Measurements from ENCODE around the gene TNFRSF12A.
A peak's percentile ranks its signal among the peaks of the same experiment; 100 is the strongest.

The TNFRSF12A gene

DNA sequence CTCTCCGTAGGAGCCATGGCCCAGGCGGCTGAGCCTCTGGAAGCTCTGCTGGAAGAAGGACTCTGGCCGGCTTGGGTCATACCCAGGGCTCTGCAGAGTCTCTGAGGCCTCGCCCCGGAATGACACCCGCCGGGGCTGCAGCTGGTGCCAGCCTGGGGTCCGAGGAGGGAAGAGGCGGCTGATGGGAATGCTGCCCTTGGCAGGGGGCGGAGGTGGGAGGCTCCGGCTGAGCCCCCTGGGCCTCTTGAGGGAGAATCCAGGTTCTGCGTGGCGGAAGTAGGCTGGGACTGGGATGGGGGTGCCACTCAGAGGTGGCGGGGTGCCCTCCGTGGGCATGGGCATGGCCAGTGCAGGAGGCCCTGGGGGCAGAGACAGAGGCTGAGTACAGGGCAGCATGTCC is 43.5 kb upstream of the TNFRSF12A start:
- peaks cover 30% of the 10 kb centered on the region for H3K79me2 ChIP-seq (ENCODE audit: insufficient read depth, low read length)
- H2AFZ ChIP-seq (ENCODE audit: low read length): no peak overlapping the region
- no peaks in the 10 kb centered on the region for H3K27me3 ChIP-seq (ENCODE audit: insufficient read depth, low read length, poor library complexity, severe bottlenecking)
- H3K9ac ChIP-seq (ENCODE audit: low read depth, low read length, poor library complexity, severe bottlenecking): no peak overlapping the region
- H3K4me3 ChIP-seq (ENCODE audit: low read length, poor library complexity, severe bottlenecking): no peak overlapping the region
- H3K4me2 ChIP-seq (ENCODE audit: low read depth, low read length, poor library complexity, severe bottlenecking): no peak overlapping the region
- H4K20me1 ChIP-seq (ENCODE audit: insufficient read depth, low read length, poor library complexity, severe bottlenecking): no peaks in the 10 kb centered on the region
- no peaks in the 10 kb centered on the region for H3K9me3 ChIP-seq (ENCODE audit: insufficient read depth, low read depth, low read length)
- H3K9me2 ChIP-seq (replicated peaks; ENCODE audit: low read depth, low read length): no peaks in the 10 kb centered on the region
- H3F3A ChIP-seq (ENCODE audit: low read depth): no peaks in the 10 kb centered on the region
- H3K4me1 ChIP-seq (ENCODE audit: insufficient read depth, low read length, poor library complexity, severe bottlenecking): no peaks in the 10 kb centered on the region
- no peaks in the 10 kb centered on the region for H3K36me3 ChIP-seq (ENCODE audit: insufficient read depth, low read length)
- TF ChIP-seq, protein P1, sequence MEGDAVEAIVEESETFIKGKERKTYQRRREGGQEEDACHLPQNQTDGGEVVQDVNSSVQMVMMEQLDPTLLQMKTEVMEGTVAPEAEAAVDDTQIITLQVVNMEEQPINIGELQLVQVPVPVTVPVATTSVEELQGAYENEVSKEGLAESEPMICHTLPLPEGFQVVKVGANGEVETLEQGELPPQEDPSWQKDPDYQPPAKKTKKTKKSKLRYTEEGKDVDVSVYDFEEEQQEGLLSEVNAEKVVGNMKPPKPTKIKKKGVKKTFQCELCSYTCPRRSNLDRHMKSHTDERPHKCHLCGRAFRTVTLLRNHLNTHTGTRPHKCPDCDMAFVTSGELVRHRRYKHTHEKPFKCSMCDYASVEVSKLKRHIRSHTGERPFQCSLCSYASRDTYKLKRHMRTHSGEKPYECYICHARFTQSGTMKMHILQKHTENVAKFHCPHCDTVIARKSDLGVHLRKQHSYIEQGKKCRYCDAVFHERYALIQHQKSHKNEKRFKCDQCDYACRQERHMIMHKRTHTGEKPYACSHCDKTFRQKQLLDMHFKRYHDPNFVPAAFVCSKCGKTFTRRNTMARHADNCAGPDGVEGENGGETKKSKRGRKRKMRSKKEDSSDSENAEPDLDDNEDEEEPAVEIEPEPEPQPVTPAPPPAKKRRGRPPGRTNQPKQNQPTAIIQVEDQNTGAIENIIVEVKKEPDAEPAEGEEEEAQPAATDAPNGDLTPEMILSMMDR (conservative IDR thresholded peaks at IDR 0.05; ENCODE audit: low read length): no peak
- no peak for TF ChIP-seq EZH2phosphoT487 (IDR thresholded peaks at IDR 0.05; ENCODE audit: borderline replicate concordance)

DNA sequence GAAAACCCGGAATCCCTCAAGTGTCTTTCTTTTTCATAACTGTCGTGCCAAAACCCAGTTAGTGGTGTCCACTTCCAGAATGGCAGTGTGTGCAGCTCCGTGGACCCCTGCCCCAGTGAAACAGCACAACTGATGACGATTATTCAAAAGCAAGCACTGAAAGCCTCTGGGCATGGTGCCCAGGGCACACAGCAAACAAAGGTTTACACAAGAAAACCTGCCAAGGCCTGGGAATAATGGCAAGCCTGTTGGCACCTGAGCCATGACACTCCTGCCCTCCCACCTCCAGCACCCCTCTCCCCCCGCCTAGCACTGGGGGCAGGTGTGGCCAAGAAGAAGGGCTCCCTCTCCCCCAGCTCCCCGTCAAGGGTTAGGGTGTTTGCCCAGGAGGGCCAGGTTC is 42.7 kb upstream of the TNFRSF12A start:
- H3K4me1 ChIP-seq (ENCODE audit: insufficient read depth, low read length, poor library complexity, severe bottlenecking): no peaks in the 10 kb centered on the region
- H3K36me3 ChIP-seq (ENCODE audit: insufficient read depth, low read length): no peaks in the 10 kb centered on the region

DNA sequence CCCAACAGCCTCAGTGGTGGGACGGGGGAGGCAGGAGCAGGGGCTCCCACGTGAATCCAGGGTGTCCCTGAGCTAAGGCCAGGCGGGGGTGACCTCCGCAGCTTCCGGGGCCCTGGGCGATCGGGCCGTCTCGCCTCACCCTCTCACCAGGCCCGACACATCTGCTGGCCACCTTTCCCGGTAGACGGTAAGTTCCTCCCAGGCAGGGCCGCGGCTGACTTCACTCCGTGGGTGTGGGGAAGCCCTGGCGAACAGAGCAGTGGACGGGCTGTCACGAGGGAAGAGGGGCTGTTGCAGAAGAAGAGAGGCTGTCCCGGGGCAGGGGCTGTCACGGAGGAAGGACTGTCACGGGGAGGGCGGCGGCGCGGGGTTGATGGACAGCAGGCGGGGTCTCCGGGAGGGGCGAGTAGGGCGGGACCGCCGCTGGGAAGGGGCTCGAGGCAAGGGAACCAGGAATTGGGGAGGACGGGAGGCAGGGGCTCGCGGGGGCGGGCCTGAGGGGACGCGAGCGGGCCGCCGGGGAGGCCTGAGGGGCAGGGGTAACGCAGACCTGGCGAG is 40.4 kb upstream of the TNFRSF12A start:
- H3K9me2 ChIP-seq (replicated peaks; ENCODE audit: low read depth, low read length): no peaks in the 10 kb centered on the region
- peak overlapping the region; percentile 49; the same call in 1 of the 2 replicates for H2AFZ ChIP-seq (ENCODE audit: low read length)
- peak overlapping the region; percentile 88 for H3K9ac ChIP-seq (ENCODE audit: low read depth, low read length, poor library complexity, severe bottlenecking)
- peak overlapping the region; percentile 75 for H3K4me2 ChIP-seq (ENCODE audit: low read depth, low read length, poor library complexity, severe bottlenecking)
- no peaks in the 10 kb centered on the region for H3K27me3 ChIP-seq (ENCODE audit: insufficient read depth, low read length, poor library complexity, severe bottlenecking)
- H3K4me3 ChIP-seq (ENCODE audit: low read length, poor library complexity, severe bottlenecking): peak overlapping the region; percentile 87
- peaks cover 30% of the 10 kb centered on the region for H3K79me2 ChIP-seq (ENCODE audit: insufficient read depth, low read length)
- no peaks in the 10 kb centered on the region for H4K20me1 ChIP-seq (ENCODE audit: insufficient read depth, low read length, poor library complexity, severe bottlenecking)
- H3K36me3 ChIP-seq (ENCODE audit: insufficient read depth, low read length): no peaks in the 10 kb centered on the region
- H3F3A ChIP-seq (ENCODE audit: low read depth): no peaks in the 10 kb centered on the region
- no peaks in the 10 kb centered on the region for H3K9me3 ChIP-seq (ENCODE audit: insufficient read depth, low read depth, low read length)
- no peak for TF ChIP-seq EZH2phosphoT487 (IDR thresholded peaks at IDR 0.05; ENCODE audit: borderline replicate concordance)
- TF ChIP-seq, protein P1 (conservative IDR thresholded peaks at IDR 0.05; ENCODE audit: low read length): no peak
- no peaks in the 10 kb centered on the region for H3K4me1 ChIP-seq (ENCODE audit: insufficient read depth, low read length, poor library complexity, severe bottlenecking)

More for the DNA sequence above, 42.7 kb upstream of the TNFRSF12A start:
- no peaks in the 10 kb centered on the region for H3K9me3 ChIP-seq (ENCODE audit: insufficient read depth, low read depth, low read length)
- H3K79me2 ChIP-seq (ENCODE audit: insufficient read depth, low read length): peaks cover 30% of the 10 kb centered on the region
- no peak for TF ChIP-seq EZH2phosphoT487 (IDR thresholded peaks at IDR 0.05; ENCODE audit: borderline replicate concordance)
- TF ChIP-seq, protein P1 (conservative IDR thresholded peaks at IDR 0.05; ENCODE audit: low read length): no peak
- H4K20me1 ChIP-seq (ENCODE audit: insufficient read depth, low read length, poor library complexity, severe bottlenecking): no peaks in the 10 kb centered on the region
- H3K4me2 ChIP-seq (ENCODE audit: low read depth, low read length, poor library complexity, severe bottlenecking): peak overlapping the region; percentile 51
- no peak overlapping the region for H3K9ac ChIP-seq (ENCODE audit: low read depth, low read length, poor library complexity, severe bottlenecking)
- H3K4me3 ChIP-seq (ENCODE audit: low read length, poor library complexity, severe bottlenecking): no peak overlapping the region
- H3K9me2 ChIP-seq (replicated peaks; ENCODE audit: low read depth, low read length): no peaks in the 10 kb centered on the region
- no peak overlapping the region for H2AFZ ChIP-seq (ENCODE audit: low read length)
- no peaks in the 10 kb centered on the region for H3F3A ChIP-seq (ENCODE audit: low read depth)
- H3K27me3 ChIP-seq (ENCODE audit: insufficient read depth, low read length, poor library complexity, severe bottlenecking): no peaks in the 10 kb centered on the region
